ENCODE data around the gene ARMC2.
A peak's percentile ranks its signal among the peaks of the same experiment; 100 is the strongest.
"Not testable (repeated sequence)": the region's sequence is repeated elsewhere in the genome, so short reads cannot be mapped to it uniquely, and the experiment has no call there.

The ARMC2 gene

GRCh38 chr6:108921547-108922361 is 73.5 kb downstream of the ARMC2 start:
- peak; percentile 90 for DNase-seq

- no peak for DNase-seq
Measured at GRCh38 chr6:108922499-108922898, 74.3 kb downstream of the ARMC2 start.

DNA sequence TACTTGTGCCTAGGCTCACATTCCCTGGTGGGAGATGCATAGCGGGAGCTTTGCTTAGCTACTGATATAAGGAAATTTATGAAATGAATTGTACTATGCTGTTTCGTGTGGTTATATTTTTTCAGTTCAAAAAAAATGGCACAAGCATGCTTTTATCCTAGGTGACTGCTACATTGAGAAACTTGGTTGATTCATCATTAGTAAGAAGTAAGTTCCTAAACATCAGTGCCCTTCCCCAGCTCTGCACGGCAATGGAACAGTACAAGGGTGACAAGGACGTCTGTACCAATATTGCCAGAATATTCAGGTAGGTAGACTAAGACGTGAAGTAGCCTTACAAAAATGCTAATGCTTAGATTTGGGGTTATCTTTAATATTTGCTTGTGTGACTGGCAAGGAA is 79.7 kb downstream of the ARMC2 start:
- DNase-seq = no peak

- no peak for DNase-seq
Measured at GRCh38 chr6:108928650-108929049, 80.4 kb downstream of the ARMC2 start.

- DNase-seq = not testable (repeated sequence)
Measured at GRCh38 chr6:108931090-108931489, 82.9 kb downstream of the ARMC2 start.

- no peak for DNase-seq
Measured at GRCh38 chr6:108937170-108937569, 88.9 kb downstream of the ARMC2 start.

- no peak for DNase-seq
Measured at GRCh38 chr6:108940741-108941140, 92.5 kb downstream of the ARMC2 start.

DNA sequence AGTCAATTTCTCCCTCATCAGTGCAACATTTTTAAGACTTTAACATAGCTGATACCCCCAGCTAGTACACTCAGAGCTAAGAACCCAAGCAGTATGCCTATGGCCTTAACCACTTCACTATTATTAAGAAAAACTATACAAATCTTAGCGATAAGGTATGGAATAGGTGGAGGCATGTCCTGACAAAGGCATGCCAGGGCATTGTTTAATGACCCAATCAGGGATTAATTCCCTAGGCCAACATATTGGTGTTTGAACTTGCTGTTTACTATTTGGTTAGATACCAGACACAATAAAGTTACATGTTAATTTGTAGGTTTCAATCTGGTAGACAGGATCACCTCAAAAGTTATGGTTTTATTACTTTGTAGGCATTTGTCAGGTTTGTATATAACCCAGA is 93.1 kb downstream of the ARMC2 start:
- no peak for DNase-seq

DNA sequence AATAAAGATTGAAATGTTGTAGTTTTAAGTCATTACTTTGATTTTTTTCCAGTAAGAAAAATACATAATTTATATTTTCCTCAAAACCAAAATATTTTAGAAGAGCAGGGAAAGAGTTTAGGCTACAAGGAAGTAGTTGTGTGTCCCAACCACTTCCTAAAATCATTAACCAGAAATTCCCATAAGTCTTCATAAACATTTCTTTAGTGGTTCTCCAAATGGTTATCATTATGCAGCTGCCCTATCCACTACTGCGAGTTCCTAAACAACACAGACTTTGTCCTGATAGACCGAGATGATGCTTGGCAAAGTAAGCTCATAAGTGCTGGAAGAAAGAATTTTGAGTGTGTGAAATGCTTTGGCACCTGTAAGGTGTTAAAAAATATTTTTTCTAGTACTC is 93.6 kb downstream of the ARMC2 start:
- no peak for DNase-seq

DNA sequence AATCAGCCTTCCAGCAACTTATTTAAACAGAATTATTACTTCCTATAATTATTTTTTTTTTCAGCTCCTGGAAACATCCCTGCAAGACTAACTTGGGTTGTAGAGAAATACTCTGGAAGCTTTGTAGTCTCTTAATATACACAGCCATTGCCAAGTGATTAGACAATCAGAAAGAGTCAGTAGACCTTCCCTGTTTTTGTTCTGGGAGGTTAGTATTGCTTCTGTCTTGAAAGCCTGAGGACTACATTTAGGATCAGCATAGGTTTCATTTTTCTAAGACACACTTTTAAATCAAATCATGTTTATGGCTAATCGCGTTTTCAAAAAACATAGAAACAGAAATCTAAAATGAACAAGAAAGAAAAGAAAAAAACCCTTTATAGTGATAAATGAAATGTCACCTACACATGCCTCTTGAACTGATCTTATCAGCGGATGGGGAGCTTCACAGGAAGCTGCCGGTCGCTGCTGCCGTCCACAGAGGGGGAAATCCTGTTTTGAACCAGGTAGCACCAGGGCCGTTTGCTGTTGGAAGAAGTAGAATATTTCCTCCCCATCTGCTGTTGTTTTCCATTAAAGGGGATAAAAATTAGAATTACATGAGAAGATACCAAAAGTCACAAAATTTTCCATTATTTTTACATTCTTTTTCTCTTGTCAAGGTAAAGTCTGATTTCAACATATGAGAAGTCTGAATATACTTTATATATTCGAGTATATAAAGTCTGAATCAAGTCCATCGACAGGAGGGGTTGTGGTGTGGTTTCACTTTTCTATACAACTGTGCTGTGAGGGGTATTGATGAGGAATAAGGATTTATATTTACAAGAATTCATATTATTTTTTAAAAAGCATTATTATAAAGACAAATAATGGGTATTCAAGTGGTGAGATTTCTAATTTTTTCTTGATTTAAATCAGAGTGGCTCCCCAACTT is 94.6 kb downstream of the ARMC2 start:
- peak; percentile 74 for DNase-seq

DNA sequence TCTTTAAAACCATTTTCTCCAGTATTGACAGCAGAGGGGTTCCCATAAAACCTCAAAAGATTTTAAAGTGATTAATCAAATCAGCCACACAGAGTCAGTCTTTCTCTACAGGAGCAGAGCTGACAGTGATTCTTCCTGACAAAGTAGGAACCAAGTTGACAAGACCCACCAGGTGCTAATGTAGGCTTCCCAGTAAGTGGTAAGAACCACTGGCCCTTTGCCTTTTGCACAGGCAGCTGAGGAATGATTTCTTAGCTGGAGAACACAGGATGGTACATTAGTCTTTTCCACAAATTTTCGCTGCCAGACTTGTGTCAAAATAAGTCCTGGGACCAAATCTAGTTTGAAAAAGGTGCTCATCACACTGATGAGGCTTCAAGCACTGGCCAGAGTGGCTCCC is 95.8 kb downstream of the ARMC2 start:
- DNase-seq = no peak

- DNase-seq = no peak
Measured at GRCh38 chr6:108944707-108945680, 96.8 kb downstream of the ARMC2 start.

DNA sequence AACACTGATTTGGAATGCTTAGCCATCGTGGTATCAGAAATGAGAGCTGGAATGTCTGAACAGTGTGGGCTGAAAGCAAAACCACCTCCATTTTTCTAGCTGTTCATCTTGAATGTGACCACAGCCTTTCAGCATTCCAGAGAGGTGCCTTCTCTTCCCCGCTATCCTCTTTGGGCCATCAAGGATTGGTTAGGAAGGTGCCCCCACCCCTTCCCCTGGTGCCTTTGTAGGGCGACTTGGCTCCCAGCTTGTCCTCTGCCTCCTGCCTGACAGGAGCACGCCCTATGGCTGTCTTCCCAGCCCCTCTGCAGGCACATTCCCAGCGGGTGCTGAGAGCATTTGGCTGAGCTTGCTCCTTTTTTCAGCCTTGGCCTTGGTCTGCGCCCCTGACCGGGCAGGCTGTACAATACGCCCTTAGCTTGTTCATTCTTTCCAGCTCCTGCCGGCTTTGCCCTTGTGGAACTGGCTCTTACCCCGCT is 97.5 kb downstream of the ARMC2 start:
- no peak for DNase-seq

DNA sequence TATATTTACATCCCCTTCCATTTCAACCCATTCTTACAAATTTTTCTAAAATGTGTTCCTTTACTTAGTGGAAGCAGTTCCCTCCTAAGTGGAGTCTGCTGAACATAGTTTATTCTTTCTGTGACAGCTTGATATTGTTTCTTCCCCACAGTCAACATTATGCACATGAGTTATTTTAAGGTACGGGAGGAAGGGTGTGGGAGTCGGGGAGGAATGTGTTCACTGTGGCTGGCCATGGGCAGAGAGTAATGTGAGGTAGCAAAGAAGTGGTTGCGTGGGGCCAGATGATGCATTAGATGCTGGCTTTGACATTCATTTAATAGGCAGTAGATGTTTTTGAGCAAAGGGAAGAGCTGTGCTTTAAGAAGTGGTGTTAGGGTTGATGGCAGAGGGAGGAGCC is 98.5 kb downstream of the ARMC2 start:
- DNase-seq = no peak

DNA sequence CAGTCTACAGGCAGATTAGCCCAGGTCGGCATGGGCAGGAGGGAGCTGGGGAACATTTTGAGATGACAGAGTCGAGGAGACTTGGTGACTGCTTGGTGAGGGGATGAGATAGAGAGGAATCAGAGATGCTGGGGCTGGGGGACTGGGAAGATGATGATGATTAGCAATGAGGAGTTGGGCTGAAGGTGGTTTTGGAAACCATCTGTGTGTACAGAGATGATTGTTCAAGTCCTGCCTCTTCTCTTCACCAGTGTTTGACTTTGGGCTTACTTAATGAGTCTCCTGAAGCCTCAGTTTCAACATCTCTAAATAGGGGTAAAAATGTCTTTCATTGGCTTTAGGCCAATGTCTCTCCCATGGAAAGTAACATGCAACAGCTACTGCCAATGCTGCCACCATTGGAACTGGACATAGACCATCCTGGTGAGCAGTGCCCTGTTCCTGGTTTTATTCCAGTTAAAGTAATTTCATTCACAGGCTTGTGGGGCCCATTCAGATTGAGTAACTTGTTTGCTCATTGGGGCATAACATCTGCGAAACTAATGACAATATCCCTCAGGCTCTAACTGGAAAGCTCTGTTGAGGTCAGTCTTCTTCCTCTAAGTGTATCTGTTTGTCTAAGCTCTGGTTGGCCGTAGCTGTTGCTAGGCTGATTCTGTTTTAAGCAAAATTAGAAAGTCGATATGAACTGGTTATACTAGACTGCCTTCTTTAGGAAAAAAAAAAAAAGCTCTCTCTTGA is 99.1 kb downstream of the ARMC2 start:
- DNase-seq = no peak

DNA sequence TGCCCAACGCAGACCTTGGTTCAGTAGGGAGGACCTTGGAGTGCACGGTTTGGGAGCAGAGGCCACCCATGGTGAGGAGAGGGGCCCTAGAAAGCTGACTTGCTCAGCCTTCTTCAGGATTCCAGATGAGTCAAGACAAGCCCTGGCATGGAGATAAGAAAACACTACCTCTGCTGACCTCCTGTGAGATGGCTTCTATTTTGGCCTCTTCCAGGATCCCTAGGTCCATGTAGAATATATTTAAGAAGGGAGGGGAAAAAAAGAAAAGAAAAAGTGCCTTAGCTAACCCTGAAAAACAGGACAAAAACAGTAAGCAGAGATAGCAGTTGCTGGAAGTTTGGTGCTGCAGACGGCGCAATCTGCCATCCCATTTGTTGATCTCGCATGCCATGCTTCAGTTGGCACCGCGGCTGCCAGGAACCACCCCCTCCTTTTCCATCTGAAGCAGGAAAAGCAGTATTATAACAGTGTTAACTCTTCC is 100.0 kb downstream of the ARMC2 start:
- DNase-seq = no peak

- no peak for DNase-seq
Measured at GRCh38 chr6:108951351-108951953, 103.2 kb downstream of the ARMC2 start.

DNA sequence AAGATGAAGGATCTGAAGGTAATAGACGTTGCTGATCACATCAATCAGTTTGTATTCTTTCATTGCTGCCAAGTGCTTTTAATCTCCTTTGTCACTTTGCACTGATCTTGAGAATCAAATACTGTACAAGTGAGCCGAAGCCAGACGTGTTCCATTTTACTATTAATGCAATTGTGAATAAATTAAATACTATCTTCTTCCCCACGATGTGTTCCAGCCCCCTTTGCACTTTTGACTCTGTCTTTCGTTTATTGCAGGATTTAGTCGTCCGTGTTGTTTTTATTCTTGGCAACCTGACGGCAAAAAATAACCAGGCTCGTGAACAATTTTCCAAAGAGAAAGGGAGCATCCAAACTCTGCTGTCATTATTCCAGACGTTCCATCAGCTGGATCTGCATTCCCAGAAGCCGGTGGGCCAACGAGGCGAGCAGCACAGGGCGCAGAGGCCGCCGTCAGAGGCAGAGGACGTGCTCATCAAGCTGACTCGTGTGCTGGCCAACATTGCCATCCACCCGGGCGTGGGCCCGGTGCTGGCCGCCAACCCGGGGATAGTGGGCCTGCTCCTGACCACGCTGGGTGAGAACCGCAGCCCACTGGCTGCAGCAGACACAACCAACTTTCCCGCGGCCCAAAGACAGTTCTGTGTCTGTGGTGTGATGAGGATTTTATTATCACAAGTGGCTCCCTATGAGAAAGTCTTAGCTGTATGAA is 104.7 kb downstream of the ARMC2 start:
- no peak for DNase-seq

DNA sequence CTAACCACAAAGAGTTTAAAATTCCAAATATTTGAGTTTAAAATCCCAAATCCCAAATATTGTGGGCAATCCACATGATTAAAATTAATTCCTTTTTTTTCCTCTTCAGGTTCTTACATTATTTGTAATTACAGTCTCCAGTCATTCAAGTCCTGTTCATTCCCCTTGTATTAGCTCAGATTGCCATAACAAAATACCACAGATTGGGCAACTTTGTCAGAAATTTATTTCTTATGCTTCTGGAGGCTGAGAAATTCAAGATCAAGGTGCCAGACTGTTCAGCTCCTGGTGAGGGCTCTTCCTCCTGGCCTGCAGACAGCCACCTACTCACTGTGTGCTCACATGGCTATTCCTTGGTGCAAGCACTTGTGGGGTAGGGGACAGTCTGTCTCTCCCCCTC is 105.5 kb downstream of the ARMC2 start:
- DNase-seq = no peak

DNA sequence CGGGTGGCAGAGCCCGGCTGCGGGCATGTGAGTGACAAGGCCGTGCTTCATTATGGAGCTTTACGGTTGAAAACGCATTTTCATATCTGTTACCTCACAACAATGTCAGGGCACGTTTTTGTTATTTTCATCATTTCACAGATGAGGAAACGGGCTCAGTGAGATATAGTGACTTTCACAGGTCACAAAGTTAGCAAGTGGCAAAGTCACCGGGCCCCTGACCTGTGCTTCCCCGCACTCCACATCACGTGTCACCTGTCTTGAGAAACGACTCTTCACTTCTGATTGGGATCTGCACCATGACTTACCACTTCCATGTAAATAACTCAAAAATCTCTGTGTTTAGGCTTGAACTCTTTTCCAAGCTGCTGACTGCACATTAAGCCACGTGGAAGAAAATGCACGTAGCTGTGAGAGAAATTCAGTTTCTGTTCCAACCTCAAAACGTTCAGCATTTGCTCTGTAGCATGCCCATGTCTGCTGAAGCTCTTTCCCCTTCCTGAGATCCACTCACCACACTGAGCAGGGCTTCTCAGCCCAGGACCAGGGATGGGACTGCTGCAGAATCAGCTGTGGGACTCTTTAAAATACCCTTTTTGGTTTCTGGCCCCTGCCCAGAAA is 107.2 kb downstream of the ARMC2 start:
- peak; percentile 15 for DNase-seq
